HEK293T (cell line): ENCODE results near the gene CYP20A1.
A peak's percentile ranks its signal among the peaks of the same experiment; 100 is the strongest.
"Not testable (repeated sequence)": the region's sequence is repeated elsewhere in the genome, so short reads cannot be mapped to it uniquely, and the experiment has no call there.

Experiments
- CTCF ChIA-PET: fragments of 350-600 bp; formaldehyde crosslinking; extraction: SDS; loops from one replicate; lab custom pipeline; 2021; ENCODE audit warnings: antibody characterized with exemption, inconsistent platforms; lab: Yijun Ruan, JAX
- POLR2A ChIA-PET: fragments of 350-600 bp; formaldehyde crosslinking; extraction: SDS; loops from one replicate; lab custom pipeline; 2020; ENCODE audit warnings: antibody characterized with exemption, inconsistent platforms; lab: Yijun Ruan, JAX
- DNase-seq: peaks from one replicate; pipeline ENCODE4 v3.0.0; 2012; ENCODE audit warnings: mixed read lengths; ENCODE audit errors: extremely low spot score
- ARNT ChIP-seq: fragments of 450-650 bp; IDR thresholded peaks from 2 replicates; pipeline ENCODE4 v1.6.1; 2017; ENCODE audit warnings: mild to moderate bottlenecking
- BHLHE40 ChIP-seq: fragments of 450-650 bp; IDR thresholded peaks from 2 replicates; pipeline ENCODE4 v1.6.1; 2016; ENCODE audit warnings: mild to moderate bottlenecking, moderate library complexity, borderline replicate concordance
- CTBP1 ChIP-seq: fragments of 450-650 bp; IDR thresholded peaks from 2 replicates; pipeline ENCODE4 v1.6.1; 2016; ENCODE audit warnings: borderline replicate concordance
- ELF4 ChIP-seq: fragments of 450-650 bp; IDR thresholded peaks from 2 replicates; pipeline ENCODE4 v1.6.1; 2017; ENCODE audit warnings: antibody characterized with exemption
- FOXA1 ChIP-seq: fragments of 450-650 bp; IDR thresholded peaks from 2 replicates; pipeline ENCODE4 v1.6.1; 2016; ENCODE audit warnings: mild to moderate bottlenecking
- FOXK2 ChIP-seq: fragments of 450-650 bp; IDR thresholded peaks from 2 replicates; pipeline ENCODE4 v1.6.1; 2016; ENCODE audit warnings: mild to moderate bottlenecking
- FOXM1 ChIP-seq: fragments of 450-650 bp; IDR thresholded peaks from 2 replicates; pipeline ENCODE4 v1.6.1; 2017; ENCODE audit warnings: mild to moderate bottlenecking, borderline replicate concordance
- HDGF ChIP-seq: fragments of 450-650 bp; IDR thresholded peaks from 2 replicates; pipeline ENCODE4 v1.6.1; 2017; ENCODE audit warnings: antibody characterized with exemption, borderline replicate concordance
- L3MBTL2 ChIP-seq: fragments of 450-650 bp; conservative IDR thresholded peaks from 2 replicates; pipeline ENCODE4 v1.6.1; 2016; ENCODE audit warnings: mild to moderate bottlenecking
- LEF1 ChIP-seq: fragments of 450-650 bp; IDR thresholded peaks from 2 replicates; pipeline ENCODE4 v1.6.1; 2017; ENCODE audit warnings: mild to moderate bottlenecking, borderline replicate concordance
- NFRKB ChIP-seq: fragments of 450-650 bp; IDR thresholded peaks from 2 replicates; pipeline ENCODE4 v1.6.1; 2016; ENCODE audit warnings: mild to moderate bottlenecking, moderate library complexity
- PKNOX1 ChIP-seq: fragments of 450-650 bp; IDR thresholded peaks from 2 replicates; pipeline ENCODE4 v1.6.1; 2016
- SP1 ChIP-seq: fragments of 450-650 bp; IDR thresholded peaks from 2 replicates; pipeline ENCODE4 v1.6.1; 2017
- SUZ12 ChIP-seq: fragments of 450-650 bp; IDR thresholded peaks from 2 replicates; pipeline ENCODE4 v1.6.1; 2016; ENCODE audit warnings: mild to moderate bottlenecking
- TARDBP ChIP-seq: fragments of 450-650 bp; IDR thresholded peaks from 2 replicates; pipeline ENCODE4 v1.6.1; 2016
- ZNF384 ChIP-seq: fragments of 450-650 bp; IDR thresholded peaks from 2 replicates; pipeline ENCODE4 v1.6.1; 2016

The CYP20A1 gene

DNA sequence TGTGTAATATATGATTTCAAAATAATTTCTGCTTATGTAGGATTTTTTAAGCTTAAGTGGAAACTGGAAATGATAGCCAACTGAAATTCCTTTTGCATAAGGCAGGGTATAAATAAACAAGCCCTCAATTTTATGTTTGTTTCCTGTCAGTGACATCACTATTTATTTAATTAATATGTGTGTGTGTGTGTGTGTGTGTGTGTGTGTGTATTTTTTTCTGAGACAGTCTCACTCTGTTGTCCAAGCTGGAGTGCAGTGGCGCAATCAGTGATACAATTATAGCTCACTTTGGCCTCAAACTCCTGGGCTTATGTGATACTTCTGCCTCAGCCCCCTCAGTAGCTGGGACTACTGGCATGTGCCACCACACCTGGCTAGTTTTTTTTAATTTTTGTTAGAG, 29.3 kb upstream of the CYP20A1 start:
- TF ChIP-seq FOXM1 (no peak), CTBP1 (no peak), FOXK2 (no peak), L3MBTL2 (no peak), ELF4 (no peak), TARDBP (no peak), HDGF (no peak), NFRKB (no peak), BHLHE40 (no peak), ARNT (no peak), FOXA1 (no peak), LEF1 (no peak), SUZ12 (no peak), ZNF384 (no peak), PKNOX1 (no peak), SP1 (no peak)
- no peak for DNase-seq
- POLR2A ChIA-PET, result no interaction called here
- CTCF ChIA-PET, result no interaction called here

- POLR2A ChIA-PET, result interaction anchor here (1.1 to 2.8 kb wide), 2 partner anchors 13 to 16 kb away, joined by 3 to 13 read pairs; partner anchors contain the start of gene CYP20A1
- no peak for DNase-seq
- no peak for TF ChIP-seq LEF1
- TF ChIP-seq NFRKB, result no peak
- no peak for TF ChIP-seq FOXA1
- no peak for TF ChIP-seq L3MBTL2
- no peak for TF ChIP-seq FOXK2
- TF ChIP-seq ARNT, result no peak
- TF ChIP-seq HDGF, result no peak
- TF ChIP-seq ELF4, result no peak
- no peak for TF ChIP-seq SUZ12
- TF ChIP-seq BHLHE40, result no peak
- no peak for TF ChIP-seq ZNF384
- TF ChIP-seq FOXM1, result no peak
- TF ChIP-seq TARDBP, result no peak
- TF ChIP-seq SP1, result no peak
- TF ChIP-seq CTBP1, result no peak
- CTCF ChIA-PET, result interaction anchor here (0.5 to 1.5 kb wide), 8 partner anchors 12 to 590 kb away, joined by 3 to 5 read pairs (median 4); no protein-coding TSS in a partner anchor
Measured at GRCh38 chr2:203225423-203226039, 13.3 kb upstream of the CYP20A1 start.

- POLR2A ChIA-PET, DNase-seq: not testable (repeated sequence)
- CTCF ChIA-PET, result interaction anchor here (0.7 kb wide), 1 partner anchor 676 kb away, joined by 3 read pairs; no protein-coding TSS in a partner anchor
Measured at GRCh38 chr2:203229674-203230073, 9.1 kb upstream of the CYP20A1 start.

- DNase-seq, result no peak
- ChIA-PET POLR2A (interaction anchor here (0.6 to 1.9 kb wide), 4 partner anchors 10 to 326 kb away, joined by 4 to 13 read pairs (median 5); partner anchors contain the start of genes CARF and WDR12), CTCF (interaction anchor here (0.7 to 0.8 kb wide), 3 partner anchors 13 to 822 kb away, joined by 3 read pairs; no protein-coding TSS in a partner anchor)
Measured at GRCh38 chr2:203237346-203238238, 1.2 kb upstream of the CYP20A1 start.

GRCh38 chr2:203238292-203238703, 520 bp upstream of the CYP20A1 start:
- DNase-seq, result no peak
- ChIA-PET POLR2A (interaction anchor here (1.0 to 2.4 kb wide), 6 partner anchors 10 to 327 kb away, joined by 3 to 13 read pairs (median 5); partner anchors contain the start of genes ABI2, CARF and WDR12), CTCF (interaction anchor here (0.8 kb wide), 1 partner anchor 14 kb away, joined by 3 read pairs; no protein-coding TSS in a partner anchor)
- no peak for TF ChIP-seq PKNOX1
- no peak for TF ChIP-seq LEF1
- no peak for TF ChIP-seq SUZ12
- peak; percentile 83 for TF ChIP-seq ZNF384
- no peak for TF ChIP-seq FOXK2
- TF ChIP-seq L3MBTL2, result no peak

More at GRCh38 chr2:203237346-203238238, 1.2 kb upstream of the CYP20A1 start:
- TF ChIP-seq NFRKB (no peak), LEF1 (no peak), ARNT (no peak), PKNOX1 (no peak), CTBP1 (no peak), ELF4 (no peak), FOXK2 (no peak)

GRCh38 chr2:203240491-203240890, 1.7 kb downstream of the CYP20A1 start:
- ChIA-PET CTCF (interaction anchor here (1.5 kb wide), 1 partner anchor 32 kb away, joined by 3 read pairs; no protein-coding TSS in a partner anchor), POLR2A (interaction anchor here (1.3 to 2.4 kb wide), 3 partner anchors 15 to 88 kb away, joined by 3 to 10 read pairs (median 7); partner anchors contain the start of gene ABI2)
- no peak for DNase-seq
- TF ChIP-seq PKNOX1, result no peak
- no peak for TF ChIP-seq ELF4
- no peak for TF ChIP-seq HDGF
- TF ChIP-seq NFRKB, result no peak
